ENCODE data around the gene ITGB7. TPM values are rescaled to one million over a fixed set of nuclear protein-coding genes. Genes with fewer than 3 reads are reported as not detected.

ITGB7 gene
- total RNA-seq, 2 donors from 2014 or later: 2.3 to 4.9 TPM

DNA sequence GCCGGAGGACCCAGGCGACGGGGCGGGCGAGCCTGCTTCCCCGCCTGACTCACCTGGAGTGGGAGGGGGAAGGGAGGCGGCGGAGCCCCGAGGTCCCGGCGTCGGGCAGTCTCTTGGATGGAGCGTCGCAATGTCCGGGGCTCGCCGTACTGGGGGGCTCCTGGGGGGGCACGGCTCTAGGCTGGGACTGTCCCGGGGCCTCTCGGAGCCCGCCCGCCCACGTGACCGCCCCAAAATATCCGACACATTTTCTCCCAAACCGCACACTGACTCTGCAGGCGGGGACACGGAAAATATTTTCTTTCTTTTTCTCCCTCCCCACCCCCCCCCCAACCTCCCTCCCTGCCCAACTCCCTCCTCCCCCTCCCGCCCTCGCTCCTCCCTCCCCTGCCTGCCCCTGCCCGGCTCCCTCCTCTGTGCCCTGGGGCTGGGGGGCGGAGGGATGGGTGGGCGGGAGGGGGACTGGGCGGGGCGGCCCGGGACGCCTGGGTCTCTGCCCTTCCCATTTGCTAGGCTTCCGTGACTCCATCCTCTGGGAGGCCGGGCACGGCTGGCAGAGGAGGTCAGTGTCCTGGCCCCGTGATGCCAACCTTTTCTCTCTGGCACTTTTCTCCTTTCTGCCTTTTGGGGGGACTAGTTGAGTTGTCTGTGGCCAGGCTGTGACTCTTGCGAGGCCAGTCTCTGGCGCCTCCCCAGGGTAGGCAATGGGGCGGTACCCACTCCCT, 25.0 kb upstream of the ITGB7 start, which contains the start of gene RARG:
RARG (minus strand) TSS at position 289 of the 725 bp plus-strand sequence. CDS start 4,664 bp downstream, outside the sequence.
- ATAC-seq (peak; percentile 59), DNase-seq (peak; percentile 56 to 68 (median 59))
- Histone ChIP-seq H3K4me1 (peaks cover 30% of the 10 kb centered on the region), H3K27ac (peak within 1 kb of the TSS; percentile 67 to 79 (median 74)), H3K36me3 (replicated peaks in 1 of 2; ENCODE audit: insufficient read depth in 1 of 2, low read depth in 2 of 2) (no peaks in the 10 kb centered on the region), H3K27me3 (no peaks in the 10 kb centered on the region), H3K4me3 (peak within 1 kb of the TSS; percentile 18 to 22), H3K9me3 (no peaks in the 10 kb centered on the region)
- intact Hi-C loops (cut with DNase I): no loop called here
- TF ChIP-seq, protein P1, sequence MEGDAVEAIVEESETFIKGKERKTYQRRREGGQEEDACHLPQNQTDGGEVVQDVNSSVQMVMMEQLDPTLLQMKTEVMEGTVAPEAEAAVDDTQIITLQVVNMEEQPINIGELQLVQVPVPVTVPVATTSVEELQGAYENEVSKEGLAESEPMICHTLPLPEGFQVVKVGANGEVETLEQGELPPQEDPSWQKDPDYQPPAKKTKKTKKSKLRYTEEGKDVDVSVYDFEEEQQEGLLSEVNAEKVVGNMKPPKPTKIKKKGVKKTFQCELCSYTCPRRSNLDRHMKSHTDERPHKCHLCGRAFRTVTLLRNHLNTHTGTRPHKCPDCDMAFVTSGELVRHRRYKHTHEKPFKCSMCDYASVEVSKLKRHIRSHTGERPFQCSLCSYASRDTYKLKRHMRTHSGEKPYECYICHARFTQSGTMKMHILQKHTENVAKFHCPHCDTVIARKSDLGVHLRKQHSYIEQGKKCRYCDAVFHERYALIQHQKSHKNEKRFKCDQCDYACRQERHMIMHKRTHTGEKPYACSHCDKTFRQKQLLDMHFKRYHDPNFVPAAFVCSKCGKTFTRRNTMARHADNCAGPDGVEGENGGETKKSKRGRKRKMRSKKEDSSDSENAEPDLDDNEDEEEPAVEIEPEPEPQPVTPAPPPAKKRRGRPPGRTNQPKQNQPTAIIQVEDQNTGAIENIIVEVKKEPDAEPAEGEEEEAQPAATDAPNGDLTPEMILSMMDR (IDR thresholded peaks at IDR 0.05): peak in 1 of 7 experiments; percentile 2
- peak in 2 of 3 donors; percentile 25 to 52 for TF ChIP-seq POLR2A (IDR thresholded peaks at IDR 0.05)
- 0 to 1% methylated on average over 17 to 37 of the region's 44 CpGs for WGBS, 2 donors

DNA sequence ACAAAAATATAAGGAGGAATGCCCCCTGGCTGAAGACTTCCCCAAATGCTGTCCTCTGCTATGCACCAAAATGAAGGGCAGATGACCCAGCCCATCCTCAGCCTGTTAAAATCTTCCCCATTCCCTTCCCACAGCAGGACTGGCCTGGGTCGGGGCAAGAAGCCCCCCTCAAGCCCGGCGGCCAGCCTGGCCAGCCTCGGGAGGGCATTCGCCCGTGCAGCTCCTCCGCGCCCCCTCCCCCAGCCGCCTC, 24.5 kb upstream of the ITGB7 start:
- intact Hi-C loops (cut with DNase I): no loop called here
- Histone ChIP-seq H3K36me3 (replicated peaks in 1 of 2; ENCODE audit: insufficient read depth in 1 of 2, low read depth in 2 of 2) (no peaks in the 10 kb centered on the region), H3K9me3 (no peaks in the 10 kb centered on the region), H3K27ac (peak overlapping the region; percentile 67 to 79 (median 74)), H3K27me3 (no peaks in the 10 kb centered on the region), H3K4me1 (peaks cover 30% of the 10 kb centered on the region), H3K4me3 (peak overlapping the region; percentile 18 to 22)
- DNase-seq (no peak), ATAC-seq (no peak)
- no peak for TF ChIP-seq POLR2A (IDR thresholded peaks at IDR 0.05)
- TF ChIP-seq, protein P1 (IDR thresholded peaks at IDR 0.05): no peak
- 1% methylated on average over 9 of the region's 9 CpGs; no CpG with 5 or more reads in 1 of the 2 donors for WGBS, 2 donors

DNA sequence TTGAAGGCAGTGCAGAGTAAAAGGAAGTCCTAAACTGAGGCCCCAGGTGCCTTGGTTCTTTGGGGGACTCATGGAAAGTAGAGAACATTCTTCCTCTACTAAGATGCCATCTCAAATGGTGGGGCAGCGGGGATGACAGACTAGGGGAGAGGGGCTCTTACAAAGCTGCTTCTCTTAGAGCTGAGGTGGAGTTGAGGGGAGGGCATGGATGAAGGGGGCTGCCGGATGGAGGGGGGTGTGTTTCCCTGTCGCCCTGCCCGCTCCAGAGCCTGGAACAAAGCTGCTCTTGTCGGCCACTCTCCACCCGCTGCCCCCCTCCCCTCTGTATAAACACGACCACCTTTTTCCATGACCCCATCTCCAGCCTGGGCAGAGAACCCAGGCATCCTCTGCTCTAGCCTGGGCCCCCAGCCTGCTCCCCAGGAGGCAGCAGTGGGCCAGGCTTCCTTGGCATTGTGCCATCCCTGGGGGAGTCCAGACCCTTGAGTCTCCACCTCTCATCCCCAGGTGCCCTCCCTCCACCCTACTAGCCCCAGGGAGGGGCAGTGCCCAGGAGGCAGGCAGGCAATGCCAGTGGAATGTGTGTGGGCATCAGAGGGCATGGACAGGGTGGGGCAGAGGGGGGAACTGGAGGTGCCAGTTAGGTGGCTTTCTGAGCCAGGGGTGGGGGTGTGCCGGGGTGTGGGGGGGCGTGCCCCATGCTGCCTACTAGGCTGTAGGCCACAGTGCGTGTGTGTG, 23.2 kb upstream of the ITGB7 start:
- Histone ChIP-seq H3K4me3 (no peak overlapping the region), H3K27ac (peak overlapping the region; percentile 52 to 79 (median 74)), H3K9me3 (no peaks in the 10 kb centered on the region), H3K36me3 (replicated peaks in 1 of 2; ENCODE audit: insufficient read depth in 1 of 2, low read depth in 2 of 2) (no peaks in the 10 kb centered on the region), H3K4me1 (peaks cover 30% of the 10 kb centered on the region), H3K27me3 (no peaks in the 10 kb centered on the region)
- DNase-seq (peak; percentile 57 to 84 (median 74)), ATAC-seq (peak; percentile 76)
- WGBS, 2 donors: 49 to 54% methylated on average over 6 to 10 of the region's 10 CpGs
- intact Hi-C loops (cut with DNase I): no loop called here
- TF ChIP-seq POLR2A (IDR thresholded peaks at IDR 0.05): peak in 2 of 3 donors; percentile 8 to 18
- TF ChIP-seq, protein P1 (IDR thresholded peaks at IDR 0.05): no peak

DNA sequence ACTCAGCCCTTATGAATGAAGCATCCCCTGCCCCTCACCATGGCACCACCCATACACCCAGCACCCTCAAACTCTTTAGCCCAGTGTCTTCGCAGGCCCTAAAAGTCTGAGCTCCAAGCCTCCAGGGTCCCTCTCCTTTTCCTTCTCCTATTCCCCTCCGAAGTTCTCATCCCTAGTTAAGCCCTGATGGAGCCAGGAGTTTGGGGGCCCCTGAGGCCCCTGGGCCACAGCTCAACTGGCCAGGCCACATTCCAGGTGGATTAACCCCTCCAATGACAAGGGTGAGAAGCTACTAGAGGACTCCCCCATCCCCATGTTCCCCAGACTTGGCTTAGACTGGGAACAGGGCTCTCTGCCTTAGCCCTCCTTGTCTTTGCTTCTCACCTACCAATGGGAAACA, 22.4 kb upstream of the ITGB7 start:
- TF ChIP-seq, protein P1 (IDR thresholded peaks at IDR 0.05): no peak
- no peak for TF ChIP-seq POLR2A (IDR thresholded peaks at IDR 0.05)
- Histone ChIP-seq H3K9me3 (no peaks in the 10 kb centered on the region), H3K4me1 (peaks cover 30% of the 10 kb centered on the region), H3K27ac (peak overlapping the region in 2 of 4 donors; percentile 77 to 79), H3K36me3 (replicated peaks in 1 of 2; ENCODE audit: insufficient read depth in 1 of 2, low read depth in 2 of 2) (no peaks in the 10 kb centered on the region), H3K27me3 (no peaks in the 10 kb centered on the region), H3K4me3 (no peak overlapping the region)
- no peak for ATAC-seq
- intact Hi-C loops (cut with DNase I): no loop called here
- DNase-seq: no peak
- 63 to 94% methylated on average over 2 of the region's 2 CpGs for WGBS, 2 donors

Measured in body of pancreas (tissue), 4 donors.